GM12878 (cell line): ENCODE data around the gene S100A7. TPM values are rescaled to one million over a fixed set of nuclear protein-coding genes. Genes with fewer than 3 reads are reported as not detected.

Experiments
- ATAC-seq: fragments of 200-7000 bp; cut with Tn5 transposase; 3 replicates; pipeline ENCODE4 v1.9.1; 2020; ENCODE audit warnings: mild to moderate bottlenecking, moderate library complexity
- BruUV-seq: library from RNA; stranded (reverse); fragments of 400-500 nt; replicated peaks from 2 replicates; lab custom pipeline; 2021; lab: Mats Ljungman, UMichigan
- CTCF ChIA-PET: fragments of 300-600 bp; sonication (Branson Sonifier 250); formaldehyde crosslinking; extraction: SDS; loops from one replicate; lab custom pipeline; 2021; ENCODE audit warnings: inconsistent platforms; lab: Yijun Ruan, JAX
- POLR2A ChIA-PET: fragments of 350-600 bp; formaldehyde crosslinking; extraction: SDS; loops from one replicate; lab custom pipeline; 2021; ENCODE audit warnings: inconsistent platforms; lab: Charles Lee
- RAD21 ChIA-PET: fragments of 300-600 bp; sonication (Branson Sonifier 250); formaldehyde crosslinking; loops from one replicate; lab custom pipeline; 2023; ENCODE audit warnings: antibody characterized with exemption; ENCODE audit not compliant: unreplicated experiment; lab: Charles Lee
- SMC1A ChIA-PET: fragments of 300-600 bp; sonication (Branson Sonifier 250); formaldehyde crosslinking; loops from one replicate; lab custom pipeline; 2023; ENCODE audit not compliant: unreplicated experiment, uncharacterized antibody; lab: Charles Lee
- DNase-seq: peaks from one replicate; pipeline ENCODE4 v3.0.0-alpha.2; 2011; ENCODE audit warnings: low read depth, low spot score
- FAIRE-seq: peaks from 3 replicates; lab custom pipeline; 2011; peaks lifted over from hg19 to GRCh38; lab: Jason Lieb, UNC
- H2AFZ ChIP-seq: 2 replicates; pipeline ENCODE4 v1.6.0; 2011; ENCODE audit warnings: low read depth, low read length, control low read depth; ENCODE audit not compliant: control insufficient read depth
- H3K27ac ChIP-seq: 2 replicates; pipeline ENCODE4 v1.5.1; 2011; ENCODE audit warnings: control low read depth; ENCODE audit not compliant: control insufficient read depth, insufficient read depth
- H3K27me3 ChIP-seq, 2 experiments: replicated peaks in 1 of 2; 2 replicates each; pipeline versions ENCODE4 v1.6.0 to v1.6.1; 2011; ENCODE audit warnings: low read length in 1 of 2; ENCODE audit not compliant: control insufficient read depth in 2 of 2, insufficient read depth in 2 of 2
- H3K36me3 ChIP-seq, 2 experiments: 2 replicates each; pipeline ENCODE4 v1.5.1; 2011; ENCODE audit warnings: low read length in 1 of 2; ENCODE audit not compliant: control insufficient read depth in 2 of 2, insufficient read depth in 2 of 2
- H3K4me1 ChIP-seq: 2 replicates; pipeline ENCODE4 v1.6.1; 2011; ENCODE audit warnings: mild to moderate bottlenecking, low read length, moderate library complexity, mixed read lengths; ENCODE audit not compliant: control insufficient read depth, insufficient read depth
- H3K4me2 ChIP-seq: 2 replicates; pipeline ENCODE4 v1.6.0; 2011; ENCODE audit warnings: control low read depth; ENCODE audit not compliant: control insufficient read depth, insufficient read depth
- H3K4me3 ChIP-seq: fragments of 200-600 bp; sonication (generic); 2 replicates; pipeline ENCODE4 v1.5.1; 2016
- H3K79me2 ChIP-seq: 2 replicates; pipeline ENCODE4 v1.6.0; 2011; ENCODE audit warnings: low read length; ENCODE audit not compliant: control insufficient read depth, insufficient read depth
- H3K9ac ChIP-seq: 2 replicates; pipeline ENCODE4 v1.8.0; 2011; ENCODE audit warnings: low read length, control low read depth, mixed read lengths; ENCODE audit not compliant: control insufficient read depth, insufficient read depth
- H3K9me3 ChIP-seq: replicated peaks from 3 replicates; pipeline ENCODE4 v1.5.1; 2011; ENCODE audit warnings: mild to moderate bottlenecking, low read length; ENCODE audit not compliant: control insufficient read depth, insufficient read depth
- H4K20me1 ChIP-seq: 2 replicates; pipeline ENCODE4 v1.6.0; 2011; ENCODE audit not compliant: control insufficient read depth, insufficient read depth
- BCL3 ChIP-seq: IDR thresholded peaks from 2 replicates; pipeline ENCODE4 v1.6.1; 2011; ENCODE audit warnings: borderline replicate concordance, low read depth, mild to moderate bottlenecking, moderate library complexity, low read length; ENCODE audit not compliant: insufficient read depth, poor library complexity, severe bottlenecking
- EGR1 ChIP-seq, 2 experiments: IDR thresholded peaks; 1 replicate in 1 of 2; 2 replicates in 1 of 2; pipeline ENCODE4 v1.6.1; 2011 to 2012; ENCODE audit warnings: low read depth in 2 of 2, low read length in 2 of 2, borderline replicate concordance in 1 of 2, mild to moderate bottlenecking in 1 of 2, moderate library complexity in 1 of 2
- EP300 ChIP-seq, 2 experiments: fragments of 150-350 bp in 1 of 2; IDR thresholded peaks; 2 replicates each; pipeline ENCODE4 v1.6.1; 2011 to 2012; ENCODE audit warnings: low read depth in 2 of 2, low read length in 2 of 2, borderline replicate concordance in 1 of 2, improper control_type of control experiment in 1 of 2, inconsistent platforms in 1 of 2; ENCODE audit not compliant: control insufficient read depth in 1 of 2
- ESRRA ChIP-seq: IDR thresholded peaks from 2 replicates; pipeline ENCODE4 v1.6.1; 2012; ENCODE audit warnings: mild to moderate bottlenecking, low read length, improper control_type of control experiment
- NFXL1 ChIP-seq: fragments of 450-650 bp; IDR thresholded peaks from 2 replicates; pipeline ENCODE4 v1.6.1; 2017; ENCODE audit warnings: antibody characterized with exemption, mild to moderate bottlenecking, borderline replicate concordance
- NR2C2 ChIP-seq: IDR thresholded peaks from 2 replicates; pipeline ENCODE4 v1.6.1; 2011; ENCODE audit warnings: borderline replicate concordance, low read depth; ENCODE audit not compliant: control insufficient read depth, insufficient read length
- PKNOX1 ChIP-seq: fragments of 450-650 bp; IDR thresholded peaks from 2 replicates; pipeline ENCODE4 v1.6.1; 2016; ENCODE audit warnings: mild to moderate bottlenecking
- RAD21 ChIP-seq: IDR thresholded peaks from 2 replicates; pipeline ENCODE4 v1.6.1; 2011; ENCODE audit warnings: mild to moderate bottlenecking, low read depth, low read length, moderate library complexity; ENCODE audit not compliant: insufficient read depth
- RELA ChIP-seq: fragments of 450-650 bp; IDR thresholded peaks from 2 replicates; pipeline ENCODE4 v1.8.0; 2014; ENCODE audit warnings: borderline replicate concordance; ENCODE audit not compliant: partially characterized antibody
- SIN3A ChIP-seq: IDR thresholded peaks from 2 replicates; pipeline ENCODE4 v1.6.1; 2012; ENCODE audit warnings: low read depth, low read length, improper control_type of control experiment
- SMARCA5 ChIP-seq: fragments of 450-650 bp; IDR thresholded peaks from 2 replicates; pipeline ENCODE4 v1.6.1; 2017; ENCODE audit warnings: mild to moderate bottlenecking
- ZNF274 ChIP-seq: IDR thresholded peaks from one replicate; pipeline ENCODE4 v1.8.0; 2011; ENCODE audit not compliant: insufficient read length, insufficient read depth
- WGBS: methylation state at CpG from one replicate; pipeline ENCODE4 v1.1.6; 2016; ENCODE audit warnings: low lambda C conversion rate; ENCODE audit not compliant: insufficient replicate concordance, insufficient coverage; ENCODE audit errors: missing lambda C conversion rate; 5-methylcytosine and 5-hydroxymethylcytosine counted together
- in situ Hi-C: fragments of 300-500 bp; cut with MboI; formaldehyde crosslinking; loops from 9 replicates; pipeline ENCODE4 v1.14.3; 2018; ENCODE audit warnings: mixed read lengths
- intact Hi-C: fragments of 100-400 bp; cut with micrococcal nuclease; formaldehyde crosslinking; loops from one replicate; pipeline ENCODE4 v1.14.2; 2022; ENCODE audit not compliant: unreplicated experiment
- polyA plus RNA-seq, 11 experiments: library from polyadenylated mRNA; depleted of rRNA in 4 of 11; unstranded in 6 of 11; stranded (reverse) in 5 of 11; fragments of >200 nt; fragmentation: Nextera tagmentation in 4 of 11; fragmentation: Illumina TruSeq in 1 of 11; extraction: Ambion mirVana in 4 of 11; extraction: Trizol in 1 of 11; gene quantifications; 1 replicate in 1 of 11; 2 replicates in 10 of 11; pipeline versions ENCODE4 v1.2.1 to v1.2.3, GENCODE V29; 2011 to 2016; ENCODE audit warnings: inconsistent platforms in 2 of 11, missing spikeins in 2 of 11, low read depth in 1 of 11
- total RNA-seq, 4 experiments: library from RNA; depleted of rRNA in 3 of 4; stranded (reverse); fragments of >200 nt in 3 of 4; fragmentation: Illumina TruSeq in 1 of 4; extraction: Trizol in 1 of 4; gene quantifications; 2 replicates each; pipeline versions ENCODE4 v1.2.1 to v1.2.3, GENCODE V29; 2013 to 2021

S100A7 gene
- total and polyA plus RNA-seq, 10 of the 15 experiments (the other 5 are each of a cell fraction or from before 2014, with no cell fraction given), result not detected

GRCh38 chr1:153506386-153506785 is 45.9 kb upstream of the S100A7 start (continued):
- no peak for TF ChIP-seq NFXL1
- TF ChIP-seq RELA, result no peak
- no peak for TF ChIP-seq EP300 (IDR thresholded peaks at IDR 0.05; ENCODE audit: borderline replicate concordance in 1 of 2, control insufficient read depth in 1 of 2, low read depth in 2 of 2, low read length in 2 of 2)

GRCh38 chr1:153505576-153505975 is 45.1 kb upstream of the S100A7 start:
- ChIA-PET POLR2A (interaction anchor here (0.6 kb wide), 1 partner anchor 47 kb away, joined by 5 read pairs; no protein-coding TSS in a partner anchor), RAD21 (no interaction called here), CTCF (interaction anchor here (1.5 to 7.3 kb wide), 2 partner anchors 10 to 65 kb away, joined by 3 to 191 read pairs; no protein-coding TSS in a partner anchor), SMC1A (interaction anchor here (2.3 kb wide), 1 partner anchor 153 kb away, joined by 9 read pairs; no protein-coding TSS in a partner anchor)
- no peaks in the 10 kb centered on the region for H3K4me1 ChIP-seq
- no peaks in the 10 kb centered on the region for H4K20me1 ChIP-seq
- WGBS, result 33% methylated on average over 1 of the region's 1 CpG
- intact Hi-C loops, result no loop called here
- TF ChIP-seq EGR1 (IDR thresholded peaks at IDR 0.05; ENCODE audit: borderline replicate concordance in 1 of 2, low read depth in 2 of 2, low read length in 2 of 2), result no peak
- TF ChIP-seq ZNF274, result no peak
- no peak for TF ChIP-seq RAD21
- TF ChIP-seq BCL3, result no peak
- TF ChIP-seq PKNOX1, result no peak
- TF ChIP-seq SMARCA5, result no peak
- no peak for TF ChIP-seq ESRRA
- TF ChIP-seq SIN3A, result no peak
- TF ChIP-seq NR2C2, result no peak
- no TSS peak for BruUV-seq
- ATAC-seq (no peak), DNase-seq (no peak), FAIRE-seq (no peak)
- no peaks in the 10 kb centered on the region for H3K27me3 ChIP-seq
- no peaks in the 10 kb centered on the region for H3K36me3 ChIP-seq
- H3K4me3 ChIP-seq, result no peak overlapping the region
- no peak overlapping the region for H3K9ac ChIP-seq
- no peaks in the 10 kb centered on the region for H3K79me2 ChIP-seq
- no peak overlapping the region for H3K27ac ChIP-seq
- in situ Hi-C loops, result loop anchor here (5.0 to 10.0 kb wide), 2 partner anchors 57 to 489 kb away; partner anchors contain the start of gene RPS27
- no peak overlapping the region for H3K4me2 ChIP-seq
- no peaks in the 10 kb centered on the region for H3K9me3 ChIP-seq
- no peak overlapping the region for H2AFZ ChIP-seq
